Superior temporal gyrus (tissue), 1 donor: ENCODE measurements around the gene NFIL3.

Experiments used
- DNase-seq: peaks from one replicate; pipeline ENCODE4 v3.0.0-alpha.2; 2016; ENCODE audit errors: extremely low spot score

The NFIL3 gene

GRCh38 chr9:91360551-91361290 is 62.9 kb downstream of the NFIL3 start:
- DNase-seq, result peak; percentile 60

- DNase-seq, result peak; percentile 20
Observed at GRCh38 chr9:91359734-91360470, 63.7 kb downstream of the NFIL3 start.

GRCh38 chr9:91359083-91359482 is 64.5 kb downstream of the NFIL3 start:
- no peak for DNase-seq
